NOMO-1 (cell line): ENCODE results near the gene NME7.
"Not testable (repeated sequence)": the region's sequence is repeated elsewhere in the genome, so short reads cannot be mapped to it uniquely, and the experiment has no call there.

Experiments used
- DNase-seq, 2 experiments: peaks; one replicate each; lab custom pipeline; 2025; ENCODE audit not compliant: unreplicated experiment in 2 of 2; lab: John Stamatoyannopoulos, UW

The NME7 gene

DNA sequence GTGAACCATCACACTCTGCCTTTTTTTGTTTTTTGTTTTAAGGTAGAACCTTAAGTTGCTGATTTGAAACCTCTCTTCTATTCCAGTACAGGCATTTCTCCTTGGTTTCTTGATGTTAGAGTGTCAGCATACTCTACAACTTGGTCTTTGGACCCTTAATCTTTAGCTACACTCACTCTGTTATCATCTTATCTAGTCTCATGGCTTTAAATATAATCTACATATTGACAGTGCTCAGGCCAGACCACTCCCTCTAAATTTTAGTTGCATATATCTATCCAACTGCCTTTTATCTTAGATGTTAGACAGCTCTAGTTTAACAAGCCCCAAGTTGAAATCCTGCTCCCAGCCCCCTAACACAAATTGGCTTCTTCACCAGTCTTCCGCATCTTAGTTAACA, 22.1 kb downstream of the NME7 start:
- no peak for DNase-seq

DNA sequence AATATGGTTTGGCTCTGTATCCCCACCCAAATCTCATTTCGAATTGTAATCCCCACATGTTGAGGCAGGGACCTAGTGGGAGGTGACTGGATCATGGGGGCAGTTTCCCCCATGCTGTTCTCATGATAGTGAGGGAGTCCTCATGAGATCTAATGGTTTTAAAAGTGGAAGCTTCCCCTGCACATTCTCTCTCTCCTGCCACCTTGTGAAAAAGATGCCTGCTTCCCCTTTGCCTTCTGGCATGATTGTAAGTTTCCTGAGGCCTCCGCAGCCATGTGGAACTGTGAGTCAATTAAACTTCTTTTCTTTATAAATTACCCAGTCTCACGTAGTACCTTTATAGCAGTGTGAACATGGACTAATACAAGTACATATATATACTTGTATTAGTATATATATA, 25.5 kb downstream of the NME7 start:
- not testable (repeated sequence) for DNase-seq

DNA sequence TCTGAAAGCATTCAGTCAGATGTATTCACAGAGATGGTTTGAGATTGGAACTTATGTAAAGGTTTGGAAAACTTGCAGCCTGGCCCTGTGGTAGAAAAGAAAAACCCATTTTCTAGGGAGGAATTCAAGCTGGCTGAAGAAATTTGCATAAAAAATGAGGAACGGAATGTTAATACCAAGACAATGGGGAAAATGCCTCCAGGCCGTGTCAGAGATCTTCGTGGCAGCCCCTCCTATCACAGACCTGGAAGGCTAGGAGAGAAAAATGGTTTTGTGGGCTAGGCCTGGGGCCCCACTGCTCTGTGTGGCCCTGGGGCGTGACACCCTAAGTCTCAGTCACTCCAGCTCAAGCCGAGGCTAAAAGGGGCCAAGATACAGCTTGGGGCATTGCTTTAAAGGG, 26.7 kb downstream of the NME7 start:
- no peak for DNase-seq

DNA sequence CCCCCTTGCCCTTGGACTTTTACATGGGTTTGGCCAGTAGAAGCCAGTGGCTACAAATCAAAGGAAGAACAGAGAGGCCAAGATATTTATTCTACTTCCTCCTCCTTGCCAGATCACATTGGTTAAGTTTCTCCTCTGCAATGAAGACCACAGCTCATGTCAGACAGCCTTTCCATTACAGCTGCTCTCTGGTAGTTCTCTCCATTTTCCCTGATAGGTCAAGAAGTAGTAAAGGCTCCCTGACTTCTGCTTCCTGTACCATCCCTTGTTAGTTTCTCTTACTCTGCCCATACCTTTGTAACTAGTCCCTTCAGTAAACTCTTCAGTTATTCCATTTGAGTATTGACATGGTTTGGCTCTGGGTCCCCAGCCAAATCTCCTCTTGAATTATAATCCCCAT, 27.8 kb downstream of the NME7 start:
- DNase-seq: no peak

DNA sequence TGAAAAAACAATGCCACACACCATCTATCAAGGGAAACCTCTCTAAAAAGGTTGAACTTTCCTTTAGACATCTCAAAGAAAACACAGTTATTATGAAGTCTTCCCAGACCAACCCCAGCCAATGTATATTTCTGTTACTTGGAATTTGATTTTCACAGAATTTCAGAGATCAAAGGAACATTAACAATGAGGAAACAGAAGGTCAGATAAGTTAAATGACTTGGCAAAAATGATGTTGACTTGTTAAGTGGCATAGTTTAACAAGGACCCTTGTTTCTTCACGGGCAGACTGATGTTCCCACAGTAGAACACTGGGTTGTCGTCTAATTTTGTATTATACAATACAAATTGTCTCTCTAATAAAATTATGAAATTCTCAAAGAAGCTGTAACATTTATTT, 29.0 kb downstream of the NME7 start:
- no peak for DNase-seq

DNA sequence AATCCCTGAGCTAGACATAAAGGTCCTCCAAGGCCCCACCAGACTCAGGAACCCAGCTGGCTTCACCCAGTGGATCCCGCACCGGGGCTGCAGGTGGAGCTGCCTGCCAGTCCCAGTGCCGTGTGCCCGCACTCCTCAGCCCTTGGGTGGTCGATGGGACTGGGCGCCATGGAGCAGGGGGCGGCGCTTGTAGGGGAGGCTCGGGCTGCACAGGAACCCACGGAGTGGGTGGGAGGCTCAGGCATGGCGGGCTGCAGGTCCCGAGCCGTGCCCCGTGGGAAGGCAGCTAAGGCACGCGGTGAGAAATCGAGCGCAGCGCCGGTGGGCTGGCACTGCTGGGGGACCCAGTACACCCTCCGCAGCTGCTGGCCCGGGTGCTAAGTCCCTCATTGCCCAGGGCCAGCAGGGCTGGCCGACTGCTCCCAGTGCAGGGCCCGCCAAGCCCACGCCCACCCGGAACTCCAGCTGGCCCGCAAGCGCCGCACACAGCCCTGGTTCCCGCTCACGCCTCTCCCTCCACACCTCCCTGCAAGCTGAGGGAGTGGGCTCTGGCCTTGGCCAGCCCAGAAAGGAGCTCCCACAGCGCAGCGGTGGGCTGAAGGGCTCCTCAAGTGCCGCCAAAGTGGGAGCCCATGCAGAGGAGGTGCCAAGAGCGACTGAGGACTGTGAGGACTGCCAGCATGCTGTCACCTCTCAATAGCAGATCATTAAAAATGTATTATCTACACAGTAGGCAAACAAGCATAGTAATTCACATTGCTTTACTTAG, 30.5 kb downstream of the NME7 start:
- not testable (repeated sequence) for DNase-seq

DNA sequence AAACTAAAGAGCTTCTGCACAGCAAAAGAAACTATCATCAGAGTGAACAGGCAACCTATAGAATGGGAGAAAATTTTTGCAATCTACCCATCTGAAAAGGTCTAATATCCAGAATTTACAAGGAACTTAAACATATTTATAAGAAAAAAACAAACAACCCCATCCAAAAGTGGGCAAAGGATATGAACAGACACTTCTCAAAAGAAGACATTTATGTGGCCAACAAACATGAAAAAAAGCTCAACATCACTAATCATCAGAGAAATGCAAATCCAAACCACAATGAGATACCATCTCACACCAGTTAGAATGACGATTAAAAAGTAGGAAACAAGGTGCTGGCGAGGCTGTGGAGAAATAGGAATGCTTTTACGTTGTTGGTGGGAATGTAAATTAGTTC, 32.9 kb downstream of the NME7 start:
- not testable (repeated sequence) for DNase-seq

DNA sequence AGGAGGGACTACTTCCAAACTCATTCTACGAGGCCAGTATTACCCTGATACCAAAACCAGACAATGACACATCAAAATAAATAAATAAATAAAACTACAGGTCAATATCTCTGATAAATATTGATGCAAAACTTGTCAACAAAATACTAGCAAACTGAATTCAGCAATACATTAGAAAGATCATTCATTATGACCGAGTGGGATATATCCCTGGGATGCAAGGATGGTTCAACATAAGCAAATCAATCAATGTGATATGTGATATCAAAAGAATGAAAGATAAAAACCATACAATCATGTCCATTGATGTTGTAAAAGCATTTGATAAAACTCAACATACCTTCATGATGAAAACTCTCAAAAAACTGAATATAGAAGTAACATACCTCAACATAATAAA, 36.7 kb downstream of the NME7 start:
- DNase-seq: no peak

DNA sequence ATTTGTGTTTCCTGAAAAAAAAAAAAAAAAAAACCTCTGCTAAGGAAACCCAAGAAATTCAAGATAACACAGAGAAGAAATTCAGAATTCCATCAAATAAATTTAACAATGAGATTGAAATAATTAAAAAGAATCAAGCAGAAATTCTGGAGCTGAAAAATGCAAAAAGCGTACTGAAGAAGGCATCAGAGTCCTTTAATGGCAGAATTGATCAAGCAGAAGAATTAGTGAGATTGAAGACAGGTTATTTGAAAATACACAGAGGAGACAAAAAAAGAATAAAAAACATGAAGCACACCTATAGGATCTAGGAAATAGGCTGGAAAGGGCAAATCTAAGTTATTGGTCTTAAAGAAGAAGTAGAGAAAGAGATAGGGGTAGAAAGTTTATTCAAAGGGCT, 38.2 kb downstream of the NME7 start:
- no peak for DNase-seq

DNA sequence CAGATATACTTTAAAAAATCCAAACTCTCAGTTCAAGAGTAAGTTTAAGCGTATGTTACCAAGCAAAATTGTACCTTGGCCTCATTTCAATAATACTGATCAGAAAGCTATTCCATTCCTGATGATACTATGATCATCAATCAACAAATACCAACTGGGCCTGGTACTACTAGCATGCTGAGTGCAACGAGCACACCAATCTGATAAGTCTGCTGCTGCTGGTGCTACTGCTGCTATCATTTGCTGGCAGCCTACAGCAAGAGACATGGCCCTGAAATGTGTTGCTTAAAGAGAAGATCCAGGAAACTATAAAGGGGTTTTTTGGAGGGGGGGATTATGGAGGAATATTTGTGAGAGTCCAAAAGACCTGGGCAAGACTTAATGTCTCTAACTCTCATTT, 39.7 kb downstream of the NME7 start:
- no peak for DNase-seq

DNA sequence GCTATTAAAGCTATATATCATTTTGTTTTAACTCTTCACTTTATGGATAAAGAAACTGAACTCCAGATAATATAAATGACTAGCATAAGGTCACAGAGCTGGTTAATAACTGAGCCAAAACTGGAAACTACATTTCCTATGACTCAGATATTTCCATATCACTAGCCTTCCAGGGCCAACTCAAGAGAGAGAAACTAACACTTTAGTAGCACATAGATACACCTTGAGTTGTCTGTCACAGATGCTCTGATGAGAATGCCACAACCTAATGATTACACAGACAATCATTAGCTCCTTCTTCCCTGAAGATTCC, 40.7 kb downstream of the NME7 start:
- DNase-seq: peak in 1 of 2 experiments; percentile 42

DNA sequence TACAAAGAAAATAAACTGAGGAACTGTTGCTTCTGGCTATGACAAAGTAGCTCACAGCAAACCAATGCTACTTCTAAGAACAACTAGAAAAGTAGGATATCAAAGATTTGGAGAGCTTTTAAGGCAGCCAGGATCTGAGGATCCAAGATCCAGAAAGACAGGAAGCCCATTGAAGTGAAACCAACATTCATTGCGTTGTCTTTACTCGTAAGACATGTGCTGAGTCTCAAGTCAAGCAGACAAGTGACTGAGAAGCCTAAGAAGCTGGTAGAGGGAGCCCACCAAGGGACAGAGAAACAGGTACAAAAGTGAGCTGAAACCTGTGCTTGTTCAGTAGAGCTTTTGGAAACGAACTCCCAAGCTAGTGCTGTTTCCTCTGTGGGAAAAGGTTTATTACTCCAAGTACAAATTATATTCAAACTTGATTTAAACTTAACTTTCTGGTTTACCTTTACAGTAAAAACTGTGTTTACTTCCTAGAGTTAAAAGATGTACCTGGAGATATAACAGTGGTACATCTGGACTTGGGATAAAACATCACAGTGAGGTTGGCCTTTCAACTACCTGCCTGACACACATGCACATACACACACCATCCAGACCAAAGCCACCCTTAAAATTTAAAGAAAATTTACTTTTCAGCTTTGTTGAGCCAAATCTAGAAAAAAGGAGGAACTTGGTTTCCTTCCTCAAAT, 41.2 kb downstream of the NME7 start:
- peak; percentile 10 to 14 for DNase-seq

DNA sequence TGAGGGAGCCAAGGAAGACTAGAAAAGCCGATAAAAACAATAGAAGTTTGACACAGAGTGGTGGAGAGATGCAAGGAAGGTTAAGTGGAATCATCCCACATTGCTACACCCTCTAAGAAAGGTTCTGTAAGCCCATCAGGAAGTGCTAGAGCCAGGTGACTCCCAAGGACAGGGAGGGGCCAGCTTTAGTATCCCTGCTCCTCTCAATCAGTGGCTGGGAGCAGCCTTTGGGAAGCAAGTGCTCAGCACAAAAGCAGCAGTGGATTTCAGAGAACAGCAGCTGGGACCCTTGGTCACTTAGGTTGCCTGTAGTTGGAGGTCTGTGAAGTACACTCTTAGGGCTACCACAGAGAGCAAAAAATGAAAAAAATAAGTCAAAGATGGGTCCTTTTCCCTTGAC, 42.5 kb downstream of the NME7 start:
- DNase-seq: no peak

DNA sequence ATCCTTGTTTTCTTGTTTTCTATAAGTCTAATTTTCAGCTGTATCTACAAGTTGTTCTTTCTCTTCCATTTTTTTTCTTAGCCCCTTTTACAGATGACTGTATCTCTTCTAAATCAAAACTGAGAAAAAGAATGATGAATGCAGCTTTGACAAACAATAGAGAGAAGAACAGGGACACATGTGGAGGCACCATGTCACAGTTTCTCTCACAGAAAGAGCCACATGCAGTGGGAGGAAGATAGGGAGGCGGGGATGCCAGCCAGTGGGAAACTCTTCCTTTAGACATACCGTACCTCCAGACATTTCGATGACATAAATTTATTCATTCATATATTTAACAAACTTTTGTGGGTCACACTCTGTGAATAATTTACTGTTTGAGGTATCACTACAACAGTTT, 45.5 kb downstream of the NME7 start:
- DNase-seq: no peak

DNA sequence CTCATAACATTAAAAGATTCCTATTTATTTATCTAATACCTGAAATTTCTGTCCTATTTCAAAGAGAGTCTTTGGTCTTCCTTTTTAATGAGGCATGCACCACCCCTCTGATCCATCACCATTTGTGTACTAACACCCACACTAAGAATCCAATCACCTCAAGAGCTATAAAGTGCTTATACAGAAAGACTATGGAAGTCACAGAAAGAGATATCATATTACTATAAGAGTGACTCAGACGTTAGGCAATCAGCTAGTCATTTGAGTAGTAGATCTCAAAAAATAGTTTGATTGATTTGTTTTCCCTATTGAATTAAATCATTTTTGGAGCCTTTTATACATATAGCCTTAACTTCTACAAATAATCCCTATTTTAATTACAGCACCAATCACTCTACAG, 46.1 kb downstream of the NME7 start:
- DNase-seq: no peak

DNA sequence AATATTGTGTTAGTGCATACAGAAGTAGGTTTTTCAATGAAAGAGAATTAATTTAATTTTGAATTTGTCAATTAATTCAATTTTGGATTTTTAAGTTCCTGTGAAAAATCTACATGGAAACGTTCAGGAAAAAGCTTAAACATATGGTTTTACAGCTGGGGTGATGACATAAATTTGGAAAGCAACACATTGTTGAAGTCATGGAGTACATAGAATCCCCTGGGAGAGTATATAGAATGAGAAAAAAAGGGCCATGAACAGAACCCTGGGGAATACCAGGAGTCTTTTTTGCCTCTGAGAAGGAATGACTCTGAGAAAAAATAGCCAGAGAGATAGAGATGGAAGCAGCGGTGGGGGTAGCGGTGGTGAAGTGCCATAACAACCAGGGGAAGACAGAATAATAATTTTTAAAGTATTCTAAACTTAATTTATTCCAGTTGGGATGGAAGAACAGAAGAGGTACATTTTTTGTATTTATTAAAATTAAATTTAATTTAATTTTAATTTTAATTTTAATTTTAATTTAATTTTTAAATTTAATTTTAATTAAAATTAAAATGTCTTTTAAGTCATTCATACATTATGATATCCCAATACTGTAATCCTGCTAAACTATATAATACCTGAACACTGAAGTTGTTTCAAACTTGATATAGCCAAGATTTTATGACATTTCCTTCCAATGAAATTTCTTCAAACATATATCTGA, 48.9 kb downstream of the NME7 start:
- no peak for DNase-seq

DNA sequence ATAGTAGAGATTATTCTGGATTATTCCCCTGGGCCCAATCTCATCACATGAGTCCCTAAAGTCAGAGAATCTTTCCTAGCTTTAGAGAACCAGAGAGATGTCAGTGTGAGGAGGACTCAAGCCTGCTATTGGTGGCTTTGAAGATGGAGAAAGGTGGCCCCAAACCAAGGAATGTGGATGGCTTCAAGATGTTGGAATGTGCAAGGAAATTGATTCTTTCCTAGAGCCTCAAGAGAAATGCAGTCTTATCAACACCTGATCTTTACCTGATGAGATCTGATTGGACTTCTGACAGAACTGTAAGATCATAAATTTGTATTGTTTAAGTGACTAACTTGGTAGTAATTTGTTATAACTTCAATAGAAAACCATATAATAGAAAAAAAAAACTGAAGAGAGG, 51.0 kb downstream of the NME7 start:
- DNase-seq: no peak

DNA sequence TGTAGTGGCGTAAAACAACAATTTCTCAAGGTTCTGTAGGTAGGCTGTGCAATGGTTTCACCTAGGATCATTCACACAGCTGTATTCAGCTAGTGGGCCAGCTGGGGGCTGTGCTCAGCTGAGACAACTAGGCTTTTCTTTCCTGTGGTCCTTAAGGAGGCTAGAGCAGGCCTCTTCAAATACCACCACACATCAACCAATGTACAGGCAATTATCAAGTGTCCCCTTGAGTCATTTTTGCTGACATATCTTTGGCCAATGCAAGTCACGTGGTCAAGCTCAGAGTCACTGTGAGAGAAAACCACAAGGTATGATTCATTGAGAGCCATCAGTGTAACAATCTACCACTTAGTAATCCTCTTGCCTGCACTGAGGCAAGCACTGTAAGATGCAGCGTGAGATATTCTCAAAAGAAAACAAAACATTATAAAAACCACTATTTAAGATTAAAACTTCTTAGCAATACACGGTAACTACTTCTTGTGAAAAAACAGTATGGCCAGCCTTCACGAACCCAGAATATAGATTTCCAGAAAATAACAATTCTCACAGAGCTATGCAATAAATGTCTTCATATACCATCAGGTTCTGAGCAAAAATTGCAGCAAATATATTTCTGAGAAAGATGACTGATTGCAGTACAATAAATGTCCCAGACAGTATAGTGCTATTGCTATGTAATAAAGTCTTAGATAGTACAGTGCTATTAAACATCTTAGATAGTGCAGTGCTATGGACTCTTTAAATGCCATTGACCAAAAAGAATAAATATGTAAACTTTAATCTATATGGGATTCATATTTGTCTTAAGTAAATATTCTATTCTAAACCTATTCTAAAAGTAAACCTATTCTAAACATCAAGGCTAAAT, 55.3 kb downstream of the NME7 start:
- peak; percentile 47 to 92 for DNase-seq

DNA sequence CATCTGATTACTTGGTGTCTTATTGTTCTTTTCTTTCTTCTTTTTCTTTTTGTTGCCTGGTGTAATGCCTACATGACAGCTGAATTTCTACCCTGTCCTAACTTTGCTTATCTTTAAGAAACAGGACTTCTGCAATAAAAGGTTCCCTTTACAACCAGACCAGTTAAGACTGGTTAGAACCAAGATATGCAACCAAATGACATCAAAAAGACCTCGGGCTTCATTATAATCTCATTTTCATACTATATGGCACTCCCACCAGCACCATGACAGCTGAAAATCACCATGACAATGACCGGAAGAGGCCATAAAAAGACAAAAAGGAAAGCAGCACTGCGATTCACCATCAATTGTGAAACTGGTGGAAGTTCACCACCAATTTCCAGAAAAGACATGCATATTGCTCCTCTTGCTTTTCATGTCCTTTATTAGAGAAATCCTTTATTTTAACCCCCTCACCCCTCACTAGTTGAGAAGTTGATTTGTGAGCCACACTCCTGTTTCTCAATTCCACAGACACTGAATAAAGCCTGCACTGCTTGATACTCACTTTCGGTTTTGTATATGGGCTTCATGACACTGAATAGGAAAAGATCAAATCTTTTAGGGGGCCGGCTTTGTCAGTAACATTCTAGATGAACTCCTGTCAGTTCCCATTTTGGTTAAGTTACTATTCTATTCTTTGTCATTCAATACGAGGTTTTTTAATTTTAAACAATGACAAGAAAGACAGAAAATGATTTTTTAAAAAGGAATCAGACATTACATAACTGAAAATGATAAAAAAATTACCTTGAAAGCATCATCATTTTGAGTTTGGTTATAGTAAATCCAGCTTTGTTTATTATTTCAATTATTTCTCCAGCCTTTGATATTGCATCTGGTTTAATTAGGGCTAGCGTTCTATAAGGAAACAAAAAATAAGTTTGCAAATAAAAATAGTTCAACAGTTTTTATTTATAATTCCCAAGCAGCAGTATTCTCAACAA, 58.1 kb downstream of the NME7 start:
- peak in 1 of 2 experiments; percentile 47 for DNase-seq
